Stimulated activated CD4-positive, alpha-beta T cell treated with anti-CD3 and anti-CD28 coated beads, Interleukin-12 subunit alpha, Interleukin-12 subunit beta, amount 100 ng/mL, for 48 hours (primary cell): ENCODE data around the gene SETD7.
"Not testable (repeated sequence)": the region's sequence is repeated elsewhere in the genome, so short reads cannot be mapped to it uniquely, and the experiment has no call there.

Experiments
- DNase-seq, 3 donors: peaks; one replicate each; pipeline ENCODE4 v3.0.0-alpha.2; 2020; ENCODE audit warnings: low read depth in 2 of 3, low spot score in 1 of 3

The SETD7 gene

GRCh38 chr4:139470295-139470694, 85.7 kb downstream of the SETD7 start:
- no peak for DNase-seq

GRCh38 chr4:139469869-139470268, 86.2 kb downstream of the SETD7 start:
- DNase-seq = no peak

GRCh38 chr4:139469216-139469615, 86.8 kb downstream of the SETD7 start:
- no peak for DNase-seq

GRCh38 chr4:139468756-139469155, 87.3 kb downstream of the SETD7 start:
- DNase-seq = not testable (repeated sequence)

- DNase-seq = no peak
These were observed 90.1 kb downstream of the SETD7 start for GRCh38 chr4:139465922-139466321.

GRCh38 chr4:139464512-139464911, 91.5 kb downstream of the SETD7 start:
- not testable (repeated sequence) for DNase-seq

GRCh38 chr4:139461022-139461628, 94.9 kb downstream of the SETD7 start:
- no peak for DNase-seq

- no peak for DNase-seq
These were observed 95.5 kb downstream of the SETD7 start for GRCh38 chr4:139460565-139460964.

GRCh38 chr4:139458999-139459398, 97.0 kb downstream of the SETD7 start:
- no peak for DNase-seq

- no peak for DNase-seq
These were observed 97.5 kb downstream of the SETD7 start for GRCh38 chr4:139458543-139458942.

GRCh38 chr4:139457318-139457717, 98.7 kb downstream of the SETD7 start:
- DNase-seq = no peak

- DNase-seq = no peak
These were observed 100.9 kb downstream of the SETD7 start for GRCh38 chr4:139455126-139455538.

- no peak for DNase-seq
These were observed 101.6 kb downstream of the SETD7 start, which contains the start of gene RAB33B for GRCh38 chr4:139454111-139455045. Gene RAB33B (plus strand): TSS chr4:139454121. CDS start chr4:139454196, 75 bp downstream.

GRCh38 chr4:139453371-139454110, 102.5 kb downstream of the SETD7 start:
- DNase-seq = peak; percentile 93 to 95 (median 95)

GRCh38 chr4:139453041-139453370, 103.0 kb downstream of the SETD7 start:
- DNase-seq = peak in 1 of 3 donors; percentile 65

- DNase-seq = no peak
These were observed 104.0 kb downstream of the SETD7 start for GRCh38 chr4:139451997-139452396.

- no peak for DNase-seq
These were observed 105.4 kb downstream of the SETD7 start for GRCh38 chr4:139450586-139450985.

- not testable (repeated sequence) for DNase-seq
These were observed 108.9 kb downstream of the SETD7 start for GRCh38 chr4:139447078-139447477.
